Measurements from ENCODE around the gene AP5Z1.
A peak's percentile ranks its signal among the peaks of the same experiment; 100 is the strongest.

AP5Z1 gene

DNA sequence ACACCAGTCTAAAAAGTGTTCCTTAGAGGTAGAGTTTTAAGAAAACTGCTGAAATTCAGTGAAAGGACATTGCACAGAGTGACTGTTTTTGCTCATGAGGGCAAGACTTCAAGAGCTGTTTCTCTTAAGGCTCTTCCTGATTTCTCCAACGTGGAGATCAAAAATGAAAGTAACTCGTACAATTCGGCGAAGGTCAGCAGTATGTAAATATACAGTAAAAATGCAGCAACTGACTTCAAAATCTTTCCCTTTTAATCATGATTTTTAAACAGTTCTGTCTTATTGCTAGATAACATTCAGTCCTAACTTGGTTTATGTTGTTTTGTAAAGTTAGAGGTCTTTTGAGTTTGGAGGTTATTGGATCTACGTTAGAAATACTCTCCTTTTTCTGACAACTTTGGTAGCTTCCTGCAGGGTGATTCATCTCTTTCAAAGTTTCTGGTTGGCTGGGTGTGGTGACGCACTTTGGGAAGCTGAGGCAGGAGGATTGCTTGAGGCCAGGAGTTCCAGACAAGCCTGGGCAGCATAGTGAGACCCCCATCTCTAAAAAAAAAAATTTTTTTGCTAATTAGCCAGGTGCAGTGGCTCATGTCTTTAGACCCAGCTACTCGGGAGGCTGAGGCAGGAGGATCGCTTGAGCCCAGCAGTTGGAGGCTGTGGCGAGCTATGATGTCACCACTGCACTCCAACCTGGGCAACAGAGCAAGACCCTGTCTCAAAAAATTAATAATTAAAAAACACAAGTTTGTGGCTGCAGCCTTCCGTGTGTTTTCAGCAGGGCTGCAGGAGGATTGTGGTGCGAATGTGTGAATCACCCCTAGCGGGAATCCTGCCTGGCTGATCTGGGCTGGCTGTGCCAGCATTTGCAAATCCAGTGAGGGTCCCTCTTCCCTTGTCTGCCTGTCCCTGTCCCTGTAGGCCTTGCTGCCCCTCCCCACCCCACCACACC is 29.2 kb upstream of the AP5Z1 start:
- peak in 1 of 2 donors; percentile 29 for DNase-seq

GRCh38 chr7:4747013-4747412 is 28.4 kb upstream of the AP5Z1 start:
- DNase-seq, result no peak

- DNase-seq, result no peak
Measured at GRCh38 chr7:4747746-4748145, 27.7 kb upstream of the AP5Z1 start.

- DNase-seq, result no peak
Measured at GRCh38 chr7:4748231-4748681, 27.2 kb upstream of the AP5Z1 start.

DNA sequence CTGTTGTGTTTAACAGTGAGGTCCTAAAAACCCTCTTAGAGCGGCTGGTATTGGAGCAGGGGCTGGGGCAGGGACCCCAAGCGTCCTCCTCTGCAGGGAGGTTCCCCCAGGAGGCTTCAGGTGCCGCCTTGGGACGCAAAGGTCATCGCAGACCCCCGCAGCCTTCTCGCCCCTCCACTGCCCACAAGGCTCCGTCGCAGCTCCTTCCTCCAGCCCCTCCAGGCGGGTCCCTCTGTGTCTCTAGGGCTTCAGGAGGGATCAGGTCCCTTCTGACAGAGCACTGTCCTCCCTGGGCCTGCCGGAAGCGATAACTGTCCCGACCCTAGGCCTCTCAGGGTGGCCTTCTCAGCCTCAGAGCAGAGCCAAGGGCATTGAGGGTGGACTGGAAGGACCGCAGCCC is 26.1 kb upstream of the AP5Z1 start:
- no peak for DNase-seq

GRCh38 chr7:4749798-4750197 is 25.6 kb upstream of the AP5Z1 start:
- DNase-seq, result no peak

DNA sequence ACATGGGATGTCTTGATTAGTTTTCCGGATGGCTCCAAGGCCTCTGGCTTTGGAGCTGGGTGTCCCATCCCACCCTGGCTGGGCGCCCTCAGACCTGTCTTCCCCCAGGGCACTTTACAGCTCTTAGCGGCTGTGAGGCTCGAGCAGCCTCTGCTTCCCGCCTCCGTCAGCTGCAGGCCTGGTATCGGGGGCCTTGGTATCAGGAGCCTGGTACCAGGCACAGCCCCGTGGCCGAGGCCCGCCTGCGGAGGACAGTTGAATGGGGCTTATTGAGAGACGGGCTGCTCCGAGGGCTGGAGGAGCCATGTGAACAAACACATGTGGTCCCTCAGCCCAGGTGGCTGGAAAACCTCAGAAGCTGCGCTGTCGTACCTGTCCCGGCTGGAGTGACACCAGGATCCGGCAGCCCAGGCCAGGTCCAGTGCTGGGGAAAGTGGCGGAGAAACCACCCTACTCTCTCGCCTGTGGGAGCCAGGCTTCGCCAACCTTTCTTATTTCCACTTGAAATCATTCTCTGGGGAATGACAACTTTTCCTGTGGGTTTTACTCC is 23.9 kb upstream of the AP5Z1 start:
- peak; percentile 27 to 76 for DNase-seq

GRCh38 chr7:4753598-4754432 is 21.6 kb upstream of the AP5Z1 start:
- DNase-seq, result peak; percentile 25 to 80

- DNase-seq, result no peak
Measured at GRCh38 chr7:4754433-4755010, 20.9 kb upstream of the AP5Z1 start.

GRCh38 chr7:4755045-4755444 is 20.4 kb upstream of the AP5Z1 start:
- no peak for DNase-seq

- no peak for DNase-seq
Measured at GRCh38 chr7:4758111-4758510, 17.3 kb upstream of the AP5Z1 start.

DNA sequence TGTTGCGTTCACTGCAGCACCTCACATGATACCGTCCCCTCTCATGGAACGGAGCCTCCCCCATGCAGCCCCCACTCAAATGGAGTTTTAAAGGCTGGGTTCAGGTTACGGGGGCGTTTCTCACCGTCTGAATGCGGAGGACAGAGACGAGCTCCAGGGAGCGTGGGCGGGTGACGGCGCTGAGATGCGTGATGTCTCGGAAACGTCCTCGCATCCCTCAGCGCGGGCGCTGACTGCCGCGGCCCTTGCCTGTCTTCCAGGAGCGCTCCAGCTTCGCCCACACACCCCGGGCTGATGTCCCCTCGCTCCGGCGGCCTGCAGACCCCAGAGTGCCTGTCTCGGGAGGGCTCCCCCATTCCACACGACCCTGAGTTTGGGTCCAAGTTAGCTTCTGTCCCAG is 16.6 kb upstream of the AP5Z1 start:
- no peak for DNase-seq

DNA sequence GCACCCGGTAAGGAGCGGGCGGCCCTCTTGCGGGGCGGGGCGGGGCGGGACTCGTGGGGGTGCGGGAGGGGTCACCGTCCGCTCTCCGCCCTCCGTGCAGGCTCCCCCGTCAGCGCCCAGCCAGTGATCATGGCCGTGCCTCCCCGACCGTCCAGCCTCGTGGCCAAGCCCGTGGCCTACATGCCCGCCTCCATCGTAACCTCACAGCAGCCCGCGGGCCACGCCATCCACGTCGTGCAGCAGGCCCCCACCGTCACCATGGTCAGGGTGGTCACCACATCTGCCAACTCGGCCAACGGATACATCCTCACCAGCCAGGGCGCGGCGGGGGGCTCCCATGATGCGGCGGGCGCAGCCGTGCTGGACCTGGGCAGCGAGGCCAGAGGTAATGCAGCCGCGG is 16.2 kb upstream of the AP5Z1 start:
- no peak for DNase-seq

DNA sequence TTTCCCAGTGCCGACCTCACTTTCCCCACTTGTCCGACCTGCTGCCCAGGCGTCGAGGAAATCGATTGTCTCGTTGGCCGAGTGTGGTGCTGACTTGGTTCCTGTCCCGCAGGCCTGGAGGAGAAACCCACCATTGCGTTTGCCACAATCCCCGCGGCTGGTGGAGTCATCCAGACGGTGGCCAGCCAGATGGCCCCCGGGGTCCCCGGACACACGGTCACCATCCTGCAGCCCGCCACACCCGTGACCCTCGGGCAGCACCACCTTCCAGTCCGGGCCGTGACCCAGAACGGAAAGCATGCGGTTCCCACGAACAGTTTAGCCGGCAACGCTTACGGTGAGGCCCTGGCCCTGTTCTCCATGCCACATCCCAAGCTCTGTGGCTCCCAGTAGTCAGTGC is 14.5 kb upstream of the AP5Z1 start:
- DNase-seq, result no peak

DNA sequence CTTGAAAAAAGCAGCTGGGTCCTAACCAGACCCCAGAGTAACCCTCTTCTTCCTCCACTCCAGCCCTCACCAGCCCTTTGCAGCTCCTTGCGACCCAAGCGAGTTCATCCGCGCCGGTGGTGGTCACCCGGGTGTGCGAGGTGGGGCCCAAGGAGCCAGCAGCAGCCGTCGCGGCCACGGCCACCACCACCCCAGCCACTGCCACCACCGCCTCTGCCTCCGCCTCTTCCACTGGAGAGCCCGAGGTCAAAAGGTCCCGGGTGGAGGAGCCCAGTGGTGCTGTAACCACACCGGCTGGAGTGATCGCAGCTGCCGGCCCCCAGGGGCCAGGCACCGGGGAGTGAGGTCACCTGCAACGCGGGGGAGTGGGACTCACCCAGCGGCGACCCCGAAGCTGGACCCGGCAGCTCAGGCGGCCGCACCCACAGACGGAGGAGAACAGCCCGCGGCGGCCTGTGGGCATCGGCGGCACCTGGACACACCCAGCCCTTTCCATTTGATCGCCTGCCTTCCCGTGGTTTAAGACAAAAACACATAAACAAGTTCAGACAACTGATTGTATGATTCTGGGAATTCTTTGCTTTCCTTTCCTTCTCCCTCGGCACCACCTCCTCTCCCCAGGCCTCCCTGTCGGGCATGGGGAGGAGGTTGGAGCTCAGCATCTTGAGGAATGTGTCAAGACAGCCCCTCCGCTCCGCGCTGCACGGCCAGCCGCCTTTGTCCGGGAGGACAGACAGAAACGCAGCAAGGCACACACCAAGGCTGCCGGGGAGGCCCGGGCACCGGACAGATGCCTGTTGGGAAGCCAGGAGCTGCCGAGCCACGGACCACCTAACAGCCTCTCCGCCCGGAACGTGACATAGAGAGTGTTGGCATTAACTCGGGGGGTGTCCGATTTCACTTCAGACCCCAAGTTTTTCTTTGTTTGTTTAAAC is 13.0 kb upstream of the AP5Z1 start:
- DNase-seq, result no peak

DNA sequence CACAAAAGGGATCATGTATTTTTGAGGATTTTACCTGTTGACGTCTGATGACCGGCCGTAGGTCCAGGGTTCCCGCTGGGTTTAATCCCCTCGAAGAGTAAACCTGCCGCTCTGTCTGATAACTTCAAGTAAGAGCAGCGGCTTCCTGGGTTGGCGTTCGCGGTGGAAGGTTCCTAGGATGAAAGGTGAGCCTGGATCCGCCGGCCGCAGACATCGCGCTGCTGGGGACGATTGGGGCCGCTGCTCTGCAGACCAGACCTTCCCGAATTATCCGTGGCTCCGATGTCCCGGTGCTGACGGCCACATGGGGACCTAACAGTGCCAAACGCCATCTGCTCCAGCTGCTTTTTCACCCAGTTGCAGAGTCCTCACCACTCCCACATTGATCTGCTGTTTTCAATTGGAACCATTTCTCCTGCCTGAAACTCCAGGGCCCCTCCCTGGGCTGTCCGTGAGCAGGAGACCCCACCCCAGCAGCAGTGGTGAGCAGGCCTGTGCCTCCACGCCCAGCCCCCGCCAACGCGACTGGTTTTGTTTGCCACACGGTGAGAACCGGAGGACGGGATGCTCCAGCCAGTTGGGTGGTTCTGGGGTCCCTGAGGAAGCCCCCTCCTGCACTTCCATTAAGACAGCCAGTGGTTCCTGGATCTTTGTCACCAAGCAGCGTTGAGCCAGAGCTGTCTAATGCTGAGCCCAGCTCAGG is 12.2 kb upstream of the AP5Z1 start:
- DNase-seq, result no peak

- no peak for DNase-seq
Measured at GRCh38 chr7:4763794-4764185, 11.6 kb upstream of the AP5Z1 start.

- DNase-seq, result no peak
Measured at GRCh38 chr7:4764402-4765007, 10.9 kb upstream of the AP5Z1 start.

- DNase-seq, result no peak
Measured at GRCh38 chr7:4765776-4766490, 9.5 kb upstream of the AP5Z1 start.
